Transverse colon (tissue), 4 donors: ENCODE results near the gene TOX4. TPM values are rescaled to one million over a fixed set of nuclear protein-coding genes. Genes with fewer than 3 reads are reported as not detected.

ENCODE experiments used
- DNase-seq: peaks from one replicate; pipeline ENCODE4 v3.0.0-alpha.2; 2019
- H3K27ac ChIP-seq, 4 donors: fragments of 200-600 bp; sonication (generic); 2 replicates each; pipeline ENCODE4 v1.5.1; 2016 to 2018; ENCODE audit warnings: inconsistent platforms in 4 of 4
- H3K27me3 ChIP-seq: fragments of 200-600 bp; sonication (generic); 2 replicates; pipeline ENCODE4 v1.5.1; 2017; ENCODE audit warnings: inconsistent platforms
- H3K36me3 ChIP-seq, 4 donors: fragments of 200-600 bp; sonication (generic); 2 replicates each; pipeline ENCODE4 v1.5.1; 2017 to 2019; ENCODE audit warnings: inconsistent platforms in 4 of 4
- H3K4me1 ChIP-seq, 4 donors: fragments of 200-600 bp; sonication (generic); 2 replicates each; pipeline ENCODE4 v1.5.1; 2017 to 2020; ENCODE audit warnings: inconsistent platforms in 4 of 4
- H3K4me3 ChIP-seq, 4 donors: fragments of 200-600 bp; sonication (generic); 1 replicate in 1 of 4; 2 replicates in 3 of 4; pipeline versions ENCODE4 v1.5.1 to v1.6.1; 2017 to 2019; ENCODE audit warnings: inconsistent platforms in 4 of 4
- H3K9me3 ChIP-seq, 2 donors: fragments of 200-600 bp; sonication (generic); 2 replicates each; pipeline ENCODE4 v1.5.1; 2017 to 2019; ENCODE audit warnings: inconsistent platforms in 2 of 2
- EP300 ChIP-seq: sonication (generic); formaldehyde crosslinking; IDR thresholded peaks from one replicate; pipeline ENCODE4 v1.6.1; 2017; ENCODE audit warnings: antibody characterized with exemption, low read depth
- POLR2A ChIP-seq: fragments of 450-650 bp; IDR thresholded peaks from one replicate; pipeline ENCODE4 v1.6.1; 2016; ENCODE audit warnings: antibody characterized with exemption, mild to moderate bottlenecking, moderate library complexity
- POLR2AphosphoS5 ChIP-seq, 3 donors: sonication (generic); formaldehyde crosslinking; IDR thresholded peaks; one replicate each; pipeline ENCODE4 v1.6.1; 2016; ENCODE audit warnings: antibody characterized with exemption in 3 of 3
- WGBS, 2 donors: methylation state at CpG; one replicate each; pipeline ENCODE4 v1.1.5; 2018; ENCODE audit warnings: low coverage in 1 of 2; 5-methylcytosine and 5-hydroxymethylcytosine counted together
- in situ Hi-C, 4 donors: fragments of 200-750 bp; cut with MboI; loops; one replicate each; pipeline versions ENCODE4 v1.15.0 to v1.15.1; 2017; ENCODE audit warnings: low sequenced_read_pairs in 3 of 4, low pct_ligation_motif_present in 1 of 4, low pct_unique_long_range_greater_than_20kb in 1 of 4
- intact Hi-C: fragments of 100-400 bp; cut with DNase I; formaldehyde crosslinking; loops from one replicate; pipeline ENCODE4 v1.15.1; 2023; ENCODE audit warnings: low total_unique reads
- total RNA-seq, 4 donors: library from RNA; depleted of rRNA; stranded (reverse); fragments of >200 nt; gene quantifications; one replicate each; pipeline ENCODE4 v1.1.0, GENCODE V29; 2016
- TF ChIP-seq, protein P1 (sequence below), 5 experiments: fragments of 200-600 bp in 3 of 5; fragments of 450-650 bp in 2 of 5; sonication (generic) in 3 of 5; IDR thresholded peaks; 1 replicate in 2 of 5; 2 replicates in 3 of 5; pipeline ENCODE4 v1.5.1; 2016 to 2017; ENCODE audit warnings: antibody characterized with exemption in 5 of 5, inconsistent platforms in 3 of 5, mild to moderate bottlenecking in 2 of 5, moderate library complexity in 1 of 5

TOX4 gene
- total RNA-seq, 4 donors from 2014 or later: 30.8 to 76.7 (median 51.5) TPM

GRCh38 chr14:21518725-21519124, 41.7 kb downstream of the TOX4 start:
- H3K27me3 ChIP-seq: no peaks in the 10 kb centered on the region
- H3K36me3 ChIP-seq: no peaks in the 10 kb centered on the region
- no peak overlapping the region for H3K4me3 ChIP-seq
- no peaks in the 10 kb centered on the region for H3K4me1 ChIP-seq
- DNase-seq: no peak
- in situ Hi-C loops (no loop called here), intact Hi-C loops (no loop called here)
- TF ChIP-seq EP300 (no peak), POLR2AphosphoS5 (IDR thresholded peaks at IDR 0.05) (no peak)
- no peaks in the 10 kb centered on the region for H3K9me3 ChIP-seq
- H3K27ac ChIP-seq: no peak overlapping the region
- 77 to 83% methylated on average over 1 to 2 of the region's 2 CpGs for WGBS, 2 donors

DNA sequence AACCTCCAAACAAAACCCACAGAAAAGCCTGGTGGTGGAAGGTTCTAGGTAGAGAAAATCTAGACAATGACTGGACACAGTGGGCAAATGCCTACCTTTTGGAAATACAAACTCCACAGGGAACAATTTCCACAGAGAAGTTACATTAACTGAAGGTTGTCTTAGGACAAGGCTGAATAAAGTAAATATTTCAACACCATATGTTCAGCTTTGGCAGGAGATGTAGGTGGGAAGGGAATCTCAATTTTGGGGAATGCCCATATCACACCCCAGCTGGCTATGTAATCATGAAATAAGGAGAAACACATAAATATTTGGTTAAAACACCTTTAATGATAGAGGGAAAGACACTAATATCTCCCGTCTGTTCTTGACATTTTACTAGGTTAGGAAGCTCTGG, 43.8 kb downstream of the TOX4 start:
- DNase-seq: no peak
- 83 to 95% methylated on average over 1 of the region's 1 CpG for WGBS, 2 donors
- H3K27me3 ChIP-seq: no peaks in the 10 kb centered on the region
- no peak overlapping the region for H3K27ac ChIP-seq
- TF ChIP-seq EP300 (no peak), POLR2AphosphoS5 (IDR thresholded peaks at IDR 0.05) (no peak), POLR2A (no peak)
- TF ChIP-seq, protein P1, sequence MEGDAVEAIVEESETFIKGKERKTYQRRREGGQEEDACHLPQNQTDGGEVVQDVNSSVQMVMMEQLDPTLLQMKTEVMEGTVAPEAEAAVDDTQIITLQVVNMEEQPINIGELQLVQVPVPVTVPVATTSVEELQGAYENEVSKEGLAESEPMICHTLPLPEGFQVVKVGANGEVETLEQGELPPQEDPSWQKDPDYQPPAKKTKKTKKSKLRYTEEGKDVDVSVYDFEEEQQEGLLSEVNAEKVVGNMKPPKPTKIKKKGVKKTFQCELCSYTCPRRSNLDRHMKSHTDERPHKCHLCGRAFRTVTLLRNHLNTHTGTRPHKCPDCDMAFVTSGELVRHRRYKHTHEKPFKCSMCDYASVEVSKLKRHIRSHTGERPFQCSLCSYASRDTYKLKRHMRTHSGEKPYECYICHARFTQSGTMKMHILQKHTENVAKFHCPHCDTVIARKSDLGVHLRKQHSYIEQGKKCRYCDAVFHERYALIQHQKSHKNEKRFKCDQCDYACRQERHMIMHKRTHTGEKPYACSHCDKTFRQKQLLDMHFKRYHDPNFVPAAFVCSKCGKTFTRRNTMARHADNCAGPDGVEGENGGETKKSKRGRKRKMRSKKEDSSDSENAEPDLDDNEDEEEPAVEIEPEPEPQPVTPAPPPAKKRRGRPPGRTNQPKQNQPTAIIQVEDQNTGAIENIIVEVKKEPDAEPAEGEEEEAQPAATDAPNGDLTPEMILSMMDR (IDR thresholded peaks at IDR 0.05): no peak
- in situ Hi-C loops (no loop called here), intact Hi-C loops (no loop called here)
- H3K4me3 ChIP-seq: no peak overlapping the region
- H3K9me3 ChIP-seq: no peaks in the 10 kb centered on the region
- peaks cover 0 to 5% (median 0%) of the 10 kb centered on the region in 4 donors for H3K4me1 ChIP-seq
- no peaks in the 10 kb centered on the region for H3K36me3 ChIP-seq

- TF ChIP-seq EP300 (no peak), POLR2AphosphoS5 (IDR thresholded peaks at IDR 0.05) (no peak), POLR2A (no peak)
- TF ChIP-seq, protein P1 (IDR thresholded peaks at IDR 0.05): no peak
- in situ Hi-C loops (no loop called here), intact Hi-C loops (no loop called here)
- no peak overlapping the region for H3K4me3 ChIP-seq
- no peak overlapping the region for H3K27ac ChIP-seq
- no peak for DNase-seq
- no peaks in the 10 kb centered on the region for H3K9me3 ChIP-seq
- WGBS, 2 donors: 73% methylated on average over 2 of the region's 2 CpGs; no CpG with 5 or more reads in 1 of the 2 donors
- H3K27me3 ChIP-seq: no peaks in the 10 kb centered on the region
- H3K4me1 ChIP-seq: peaks cover 0 to 9% (median under 1%) of the 10 kb centered on the region in 4 donors
- no peaks in the 10 kb centered on the region for H3K36me3 ChIP-seq
These were observed 44.5 kb downstream of the TOX4 start for GRCh38 chr14:21521501-21521900.

- DNase-seq: no peak
- Histone ChIP-seq H3K36me3 (no peaks in the 10 kb centered on the region), H3K9me3 (no peaks in the 10 kb centered on the region), H3K27me3 (no peaks in the 10 kb centered on the region), H3K4me3 (no peak overlapping the region), H3K27ac (no peak overlapping the region), H3K4me1 (peaks cover 0 to 15% (median 3%) of the 10 kb centered on the region in 4 donors)
- WGBS, 2 donors: 89 to 91% methylated on average over 4 to 7 of the region's 7 CpGs
- in situ Hi-C loops: no loop called here
- intact Hi-C loops: no loop called here
- no peak for TF ChIP-seq POLR2AphosphoS5 (IDR thresholded peaks at IDR 0.05)
- TF ChIP-seq POLR2A: no peak
- TF ChIP-seq, protein P1 (IDR thresholded peaks at IDR 0.05): no peak
- no peak for TF ChIP-seq EP300
These were observed 46.2 kb downstream of the TOX4 start for GRCh38 chr14:21523203-21523602.
